Measurements from ENCODE around the gene ZNF821.
"Not testable (repeated sequence)": the region's sequence is repeated elsewhere in the genome, so short reads cannot be mapped to it uniquely, and the experiment has no call there.

DNA sequence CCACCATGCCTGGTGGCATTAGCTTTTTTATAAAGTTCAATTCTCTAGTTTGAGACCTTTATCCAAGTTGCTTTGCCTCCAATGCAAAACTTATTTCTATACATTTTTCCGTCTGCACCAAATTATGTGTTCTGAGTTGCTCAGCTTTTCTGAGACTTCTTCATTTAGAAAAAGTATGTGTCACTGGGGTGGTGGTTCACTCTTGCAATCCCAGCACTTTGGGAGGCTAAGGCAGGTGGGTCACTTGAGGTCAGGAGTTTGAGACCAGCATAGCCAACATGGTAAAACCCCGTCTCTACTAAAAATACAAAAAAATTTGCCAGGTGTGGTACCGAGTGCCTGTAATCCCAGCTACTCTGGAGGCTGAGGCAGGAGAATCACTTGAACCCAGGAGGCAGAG is 52.3 kb downstream of the ZNF821 start:
- TF ChIP-seq, protein P1, sequence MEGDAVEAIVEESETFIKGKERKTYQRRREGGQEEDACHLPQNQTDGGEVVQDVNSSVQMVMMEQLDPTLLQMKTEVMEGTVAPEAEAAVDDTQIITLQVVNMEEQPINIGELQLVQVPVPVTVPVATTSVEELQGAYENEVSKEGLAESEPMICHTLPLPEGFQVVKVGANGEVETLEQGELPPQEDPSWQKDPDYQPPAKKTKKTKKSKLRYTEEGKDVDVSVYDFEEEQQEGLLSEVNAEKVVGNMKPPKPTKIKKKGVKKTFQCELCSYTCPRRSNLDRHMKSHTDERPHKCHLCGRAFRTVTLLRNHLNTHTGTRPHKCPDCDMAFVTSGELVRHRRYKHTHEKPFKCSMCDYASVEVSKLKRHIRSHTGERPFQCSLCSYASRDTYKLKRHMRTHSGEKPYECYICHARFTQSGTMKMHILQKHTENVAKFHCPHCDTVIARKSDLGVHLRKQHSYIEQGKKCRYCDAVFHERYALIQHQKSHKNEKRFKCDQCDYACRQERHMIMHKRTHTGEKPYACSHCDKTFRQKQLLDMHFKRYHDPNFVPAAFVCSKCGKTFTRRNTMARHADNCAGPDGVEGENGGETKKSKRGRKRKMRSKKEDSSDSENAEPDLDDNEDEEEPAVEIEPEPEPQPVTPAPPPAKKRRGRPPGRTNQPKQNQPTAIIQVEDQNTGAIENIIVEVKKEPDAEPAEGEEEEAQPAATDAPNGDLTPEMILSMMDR (IDR thresholded peaks at IDR 0.05; ENCODE audit: low read depth, low read length, poor library complexity, severe bottlenecking), result not testable (repeated sequence)
- TF ChIP-seq EZH2phosphoT487 (IDR thresholded peaks at IDR 0.05; ENCODE audit: borderline replicate concordance, low read length), result not testable (repeated sequence)

Measured in DOHH2 (cell line).